ENCODE results near the gene PTPN2.

DNA sequence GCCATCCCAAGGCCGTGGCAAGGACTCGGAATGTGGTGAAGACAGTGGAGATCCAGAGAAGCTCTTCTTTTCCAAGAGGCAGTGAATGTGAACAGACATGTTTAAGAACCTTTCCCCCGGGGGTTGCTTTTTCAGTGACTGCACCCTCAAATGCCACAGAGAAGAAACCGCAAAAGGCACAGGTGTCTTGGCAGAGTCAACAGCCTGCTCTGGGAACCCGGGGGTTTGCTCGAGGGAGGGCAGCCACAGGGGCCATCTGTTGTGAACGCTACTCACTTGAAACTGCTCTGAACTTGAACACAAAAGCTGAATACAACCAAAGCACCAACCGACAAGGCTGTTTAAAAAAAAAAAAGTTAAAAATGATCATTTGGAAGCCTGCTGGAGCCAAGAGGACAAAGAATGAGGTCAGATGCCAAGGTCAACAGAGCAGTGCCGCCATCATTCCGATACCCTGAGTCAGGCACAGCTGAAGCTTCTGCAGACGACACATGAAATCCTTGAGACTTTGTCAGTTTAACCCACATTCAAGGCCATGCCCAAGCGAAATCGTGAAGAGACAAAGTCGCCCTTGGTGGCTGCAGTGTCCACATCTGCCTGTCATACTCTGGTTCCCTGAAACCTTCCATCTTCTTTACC is 133.8 kb downstream of the PTPN2 start:
- no peak for TF ChIP-seq SP2 (IDR thresholded peaks at IDR 0.05; ENCODE audit: extremely low read depth, low read depth, low read length, poor library complexity, severe bottlenecking)
- no peak for TF ChIP-seq MAFG (tag; conservative IDR thresholded peaks at IDR 0.05)
- TF ChIP-seq, protein P1, sequence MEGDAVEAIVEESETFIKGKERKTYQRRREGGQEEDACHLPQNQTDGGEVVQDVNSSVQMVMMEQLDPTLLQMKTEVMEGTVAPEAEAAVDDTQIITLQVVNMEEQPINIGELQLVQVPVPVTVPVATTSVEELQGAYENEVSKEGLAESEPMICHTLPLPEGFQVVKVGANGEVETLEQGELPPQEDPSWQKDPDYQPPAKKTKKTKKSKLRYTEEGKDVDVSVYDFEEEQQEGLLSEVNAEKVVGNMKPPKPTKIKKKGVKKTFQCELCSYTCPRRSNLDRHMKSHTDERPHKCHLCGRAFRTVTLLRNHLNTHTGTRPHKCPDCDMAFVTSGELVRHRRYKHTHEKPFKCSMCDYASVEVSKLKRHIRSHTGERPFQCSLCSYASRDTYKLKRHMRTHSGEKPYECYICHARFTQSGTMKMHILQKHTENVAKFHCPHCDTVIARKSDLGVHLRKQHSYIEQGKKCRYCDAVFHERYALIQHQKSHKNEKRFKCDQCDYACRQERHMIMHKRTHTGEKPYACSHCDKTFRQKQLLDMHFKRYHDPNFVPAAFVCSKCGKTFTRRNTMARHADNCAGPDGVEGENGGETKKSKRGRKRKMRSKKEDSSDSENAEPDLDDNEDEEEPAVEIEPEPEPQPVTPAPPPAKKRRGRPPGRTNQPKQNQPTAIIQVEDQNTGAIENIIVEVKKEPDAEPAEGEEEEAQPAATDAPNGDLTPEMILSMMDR (IDR thresholded peaks at IDR 0.05 in 2 of 3, conservative IDR thresholded peaks at IDR 0.05 in 1 of 3; ENCODE audit: insufficient read depth in 2 of 3, low read depth in 1 of 3, low read length in 3 of 3): no peak
- TF ChIP-seq, protein P2, sequence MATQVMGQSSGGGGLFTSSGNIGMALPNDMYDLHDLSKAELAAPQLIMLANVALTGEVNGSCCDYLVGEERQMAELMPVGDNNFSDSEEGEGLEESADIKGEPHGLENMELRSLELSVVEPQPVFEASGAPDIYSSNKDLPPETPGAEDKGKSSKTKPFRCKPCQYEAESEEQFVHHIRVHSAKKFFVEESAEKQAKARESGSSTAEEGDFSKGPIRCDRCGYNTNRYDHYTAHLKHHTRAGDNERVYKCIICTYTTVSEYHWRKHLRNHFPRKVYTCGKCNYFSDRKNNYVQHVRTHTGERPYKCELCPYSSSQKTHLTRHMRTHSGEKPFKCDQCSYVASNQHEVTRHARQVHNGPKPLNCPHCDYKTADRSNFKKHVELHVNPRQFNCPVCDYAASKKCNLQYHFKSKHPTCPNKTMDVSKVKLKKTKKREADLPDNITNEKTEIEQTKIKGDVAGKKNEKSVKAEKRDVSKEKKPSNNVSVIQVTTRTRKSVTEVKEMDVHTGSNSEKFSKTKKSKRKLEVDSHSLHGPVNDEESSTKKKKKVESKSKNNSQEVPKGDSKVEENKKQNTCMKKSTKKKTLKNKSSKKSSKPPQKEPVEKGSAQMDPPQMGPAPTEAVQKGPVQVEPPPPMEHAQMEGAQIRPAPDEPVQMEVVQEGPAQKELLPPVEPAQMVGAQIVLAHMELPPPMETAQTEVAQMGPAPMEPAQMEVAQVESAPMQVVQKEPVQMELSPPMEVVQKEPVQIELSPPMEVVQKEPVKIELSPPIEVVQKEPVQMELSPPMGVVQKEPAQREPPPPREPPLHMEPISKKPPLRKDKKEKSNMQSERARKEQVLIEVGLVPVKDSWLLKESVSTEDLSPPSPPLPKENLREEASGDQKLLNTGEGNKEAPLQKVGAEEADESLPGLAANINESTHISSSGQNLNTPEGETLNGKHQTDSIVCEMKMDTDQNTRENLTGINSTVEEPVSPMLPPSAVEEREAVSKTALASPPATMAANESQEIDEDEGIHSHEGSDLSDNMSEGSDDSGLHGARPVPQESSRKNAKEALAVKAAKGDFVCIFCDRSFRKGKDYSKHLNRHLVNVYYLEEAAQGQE (IDR thresholded peaks at IDR 0.05; ENCODE audit: borderline replicate concordance): no peak
- TF ChIP-seq, protein P2 (CRISPR knock-in tag; IDR thresholded peaks at IDR 0.05; ENCODE audit: low read depth): no peak
- TF ChIP-seq FOXM1 (IDR thresholded peaks at IDR 0.05; ENCODE audit: low read depth): no peak
- TF ChIP-seq FOXM1 (CRISPR knock-in tag; IDR thresholded peaks at IDR 0.05; ENCODE audit: low read depth): no peak
- TF ChIP-seq BRF1 (IDR thresholded peaks at IDR 0.05; ENCODE audit: borderline replicate concordance, extremely low read depth, insufficient read length): no peak
- no peak for TF ChIP-seq SMARCC2 (IDR thresholded peaks at IDR 0.05; ENCODE audit: low read depth)
- TF ChIP-seq, protein P3, sequence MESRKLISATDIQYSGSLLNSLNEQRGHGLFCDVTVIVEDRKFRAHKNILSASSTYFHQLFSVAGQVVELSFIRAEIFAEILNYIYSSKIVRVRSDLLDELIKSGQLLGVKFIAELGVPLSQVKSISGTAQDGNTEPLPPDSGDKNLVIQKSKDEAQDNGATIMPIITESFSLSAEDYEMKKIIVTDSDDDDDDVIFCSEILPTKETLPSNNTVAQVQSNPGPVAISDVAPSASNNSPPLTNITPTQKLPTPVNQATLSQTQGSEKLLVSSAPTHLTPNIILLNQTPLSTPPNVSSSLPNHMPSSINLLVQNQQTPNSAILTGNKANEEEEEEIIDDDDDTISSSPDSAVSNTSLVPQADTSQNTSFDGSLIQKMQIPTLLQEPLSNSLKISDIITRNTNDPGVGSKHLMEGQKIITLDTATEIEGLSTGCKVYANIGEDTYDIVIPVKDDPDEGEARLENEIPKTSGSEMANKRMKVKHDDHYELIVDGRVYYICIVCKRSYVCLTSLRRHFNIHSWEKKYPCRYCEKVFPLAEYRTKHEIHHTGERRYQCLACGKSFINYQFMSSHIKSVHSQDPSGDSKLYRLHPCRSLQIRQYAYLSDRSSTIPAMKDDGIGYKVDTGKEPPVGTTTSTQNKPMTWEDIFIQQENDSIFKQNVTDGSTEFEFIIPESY (CRISPR knock-in tag; IDR thresholded peaks at IDR 0.05): no peak

Data from K562 (cell line).